Keratinocyte (primary cell): Measurements from ENCODE around the gene TNNT2.

Experiments
- CTCF ChIP-seq, 3 experiments: IDR thresholded peaks in 1 of 3; conservative IDR thresholded peaks in 1 of 3; optimal IDR thresholded peaks in 1 of 3; 2 replicates in 2 of 3; 3 replicates in 1 of 3; pipeline versions ENCODE3 to v1.5.1; 2011; ENCODE audit warnings: low read length in 3 of 3, mild to moderate bottlenecking in 3 of 3, moderate library complexity in 2 of 3, control low read depth in 1 of 3, inconsistent platforms in 1 of 3; ENCODE audit not compliant: insufficient read depth in 2 of 3; ENCODE audit errors: extremely low read depth in 1 of 3
- EZH2 ChIP-seq: IDR thresholded peaks from one replicate; pipeline ENCODE4 v1.6.1; 2012; ENCODE audit warnings: inconsistent platforms, mild to moderate bottlenecking, low read length, moderate library complexity

- no peak for TF ChIP-seq CTCF (optimal IDR thresholded peaks at IDR 0.05 in 1 of 3, IDR thresholded peaks at IDR 0.05 in 1 of 3, conservative IDR thresholded peaks at IDR 0.05 in 1 of 3; ENCODE audit: extremely low read depth in 1 of 3, insufficient read depth in 2 of 3, low read length in 3 of 3)
- no peak for TF ChIP-seq EZH2
These were observed 27.4 kb upstream of the TNNT2 start for GRCh38 chr1:201404722-201405483.
